Dermis microvascular lymphatic vessel endothelial cell (primary cell): Measurements from ENCODE around the gene MRPL55. TPM values are rescaled to one million over a fixed set of nuclear protein-coding genes. Genes with fewer than 3 reads are reported as not detected.

Experiments used
- DNase-seq, 2 donors: peaks; one replicate each; pipeline versions ENCODE4 v3.0.0 to v3.0.0-alpha.2; 2010; ENCODE audit warnings: low read depth in 2 of 2
- total RNA-seq: library from RNA; depleted of rRNA; stranded (reverse); fragments of >200 nt; gene quantifications from 2 replicates; pipeline ENCODE4 v1.2.1, GENCODE V29; 2014

Gene MRPL55
- total RNA-seq, 1 donor from 2014 or later: 47.0 TPM

GRCh38 chr1:228058172-228058948 is 50.7 kb downstream of the MRPL55 start:
- DNase-seq: no peak

Other genes with a start within 250 kb of the MRPL55 start
- 0.64 and 0.76 TPM in 2 replicates for gene WNT9A, start 161.4 kb downstream of the MRPL55 start, total RNA-seq
- not detected in 2 replicates for gene WNT3A, start 102.3 kb downstream of the MRPL55 start, total RNA-seq
- 219 and 329 TPM in 2 replicates for gene ARF1, start 26.6 kb downstream of the MRPL55 start, total RNA-seq
- gene C1orf35, start 6.0 kb downstream of the MRPL55 start, total RNA-seq: 6.5 and 6.8 TPM in 2 replicates
- gene GUK1, start 31.0 kb upstream of the MRPL55 start, total RNA-seq: 718 and 833 TPM in 2 replicates
- gene GJC2, start 40.6 kb upstream of the MRPL55 start, total RNA-seq: 8.0 and 17.1 TPM in 2 replicates
- 6.0 and 7.3 TPM in 2 replicates for gene IBA57, start 56.5 kb upstream of the MRPL55 start, total RNA-seq
- 2.3 and 5.8 TPM in 2 replicates for gene OBSCN, start 98.7 kb upstream of the MRPL55 start, total RNA-seq